Gastroesophageal sphincter (tissue), 4 donors: Measurements from ENCODE around the gene ZP3. TPM values are rescaled to one million over a fixed set of nuclear protein-coding genes. Genes with fewer than 3 reads are reported as not detected.
A peak's percentile ranks its signal among the peaks of the same experiment; 100 is the strongest.
"Not testable (repeated sequence)": the region's sequence is repeated elsewhere in the genome, so short reads cannot be mapped to it uniquely, and the experiment has no call there.

Source experiments
- ATAC-seq: fragments of 150-250 bp; one replicate; pipeline ENCODE4 v1.9.1; 2016; ENCODE audit warnings: mild to moderate bottlenecking, moderate library complexity
- H3K27ac ChIP-seq, 4 donors: fragments of 200-600 bp; sonication (generic) in 3 of 4; 1 replicate in 3 of 4; 2 replicates in 1 of 4; pipeline ENCODE4 v1.5.1; 2016 to 2019
- H3K27me3 ChIP-seq: fragments of 200-600 bp; sonication (generic); one replicate; pipeline ENCODE4 v1.5.1; 2019
- H3K36me3 ChIP-seq, 2 donors: fragments of 200-600 bp; sonication (generic); one replicate each; pipeline ENCODE4 v1.5.1; 2019; ENCODE audit warnings: control low read depth in 1 of 2
- H3K4me1 ChIP-seq, 3 donors: fragments of 200-600 bp; sonication (generic); 1 replicate in 2 of 3; 2 replicates in 1 of 3; pipeline ENCODE4 v1.5.1; 2016 to 2019; ENCODE audit warnings: control low read depth in 2 of 3
- H3K4me3 ChIP-seq, 2 donors: fragments of 200-600 bp; sonication (generic); one replicate each; pipeline ENCODE4 v1.5.1; 2019; ENCODE audit warnings: mild to moderate bottlenecking in 1 of 2, moderate library complexity in 1 of 2
- H3K9me3 ChIP-seq, 3 donors: fragments of 200-600 bp; sonication (generic); one replicate each; pipeline ENCODE4 v1.5.1; 2017 to 2019; ENCODE audit warnings: control low read depth in 2 of 3
- CTCF ChIP-seq, 4 experiments: fragments of 200-600 bp in 2 of 4; fragments of 450-650 bp in 2 of 4; sonication (generic) in 1 of 4; IDR thresholded peaks; one replicate each; pipeline ENCODE4 v1.5.1; 2017 to 2019; ENCODE audit warnings: antibody characterized with exemption in 4 of 4, mild to moderate bottlenecking in 2 of 4, moderate library complexity in 2 of 4
- EP300 ChIP-seq: sonication (generic); formaldehyde crosslinking; IDR thresholded peaks from one replicate; pipeline ENCODE4 v1.6.1; 2017; ENCODE audit warnings: antibody characterized with exemption, mild to moderate bottlenecking
- POLR2A ChIP-seq, 2 donors: fragments of 450-650 bp; IDR thresholded peaks; one replicate each; pipeline ENCODE4 v1.6.1; 2017; ENCODE audit warnings: antibody characterized with exemption in 2 of 2, mild to moderate bottlenecking in 2 of 2, moderate library complexity in 1 of 2
- POLR2AphosphoS5 ChIP-seq: sonication (generic); formaldehyde crosslinking; IDR thresholded peaks from one replicate; pipeline ENCODE4 v1.6.1; 2017; ENCODE audit warnings: antibody characterized with exemption
- WGBS, 2 donors: methylation state at CpG; one replicate each; pipeline ENCODE4 v1.1.5; 2018; ENCODE audit warnings: low coverage in 1 of 2; 5-methylcytosine and 5-hydroxymethylcytosine counted together
- total RNA-seq, 4 donors: library from RNA; depleted of rRNA; stranded (reverse); fragments of >200 nt; gene quantifications; one replicate each; pipeline ENCODE4 v1.1.0, GENCODE V29; 2016

Gene ZP3
- total RNA-seq, 4 donors from 2014 or later, result 0.20 to 4.7 (median 0.31) TPM

GRCh38 chr7:76430211-76430610 lies 5.5 kb downstream of the ZP3 start:
- no peak overlapping the region for H3K4me3 ChIP-seq
- H3K27me3 ChIP-seq, result peaks cover 3% of the 10 kb centered on the region
- H3K9me3 ChIP-seq, result no peaks in the 10 kb centered on the region
- TF ChIP-seq CTCF (IDR thresholded peaks at IDR 0.05), result no peak
- no peak for TF ChIP-seq POLR2A (IDR thresholded peaks at IDR 0.05)
- TF ChIP-seq EP300, result no peak
- TF ChIP-seq POLR2AphosphoS5, result no peak
- H3K4me1 ChIP-seq, result no peaks in the 10 kb centered on the region
- no peak for ATAC-seq
- H3K36me3 ChIP-seq, result no peaks in the 10 kb centered on the region
- H3K27ac ChIP-seq, result no peak overlapping the region
- WGBS, 2 donors, result 87 to 90% methylated on average over 6 to 7 of the region's 9 CpGs

GRCh38 chr7:76430836-76431235 lies 6.1 kb downstream of the ZP3 start:
- H3K9me3 ChIP-seq, result no peaks in the 10 kb centered on the region
- 80% methylated on average over 1 of the region's 3 CpGs; no CpG with 5 or more reads in 1 of the 2 donors for WGBS, 2 donors
- TF ChIP-seq POLR2A (IDR thresholded peaks at IDR 0.05) (no peak), POLR2AphosphoS5 (no peak), CTCF (IDR thresholded peaks at IDR 0.05) (no peak), EP300 (no peak)
- H3K27me3 ChIP-seq, result no peaks in the 10 kb centered on the region
- no peak overlapping the region for H3K27ac ChIP-seq
- H3K4me3 ChIP-seq, result no peak overlapping the region
- H3K4me1 ChIP-seq, result no peaks in the 10 kb centered on the region
- H3K36me3 ChIP-seq, result no peaks in the 10 kb centered on the region
- no peak for ATAC-seq

GRCh38 chr7:76437873-76438272 lies 13.1 kb downstream of the ZP3 start:
- H3K9me3 ChIP-seq, H3K27me3 ChIP-seq, H3K4me3 ChIP-seq, H3K4me1 ChIP-seq, H3K36me3 ChIP-seq: not testable (repeated sequence)
- no CpG with 5 or more reads among the region's 2 CpGs for WGBS, 2 donors
- peak overlapping the region in 1 of 4 donors; percentile 61 for H3K27ac ChIP-seq
- peak; percentile 74 for ATAC-seq
- peak in 3 of 4 experiments; percentile 54 to 80 (median 68) for TF ChIP-seq CTCF (IDR thresholded peaks at IDR 0.05)

GRCh38 chr7:76439120-76439888 lies 14.6 kb downstream of the ZP3 start:
- not testable (repeated sequence) for H3K9me3 ChIP-seq, H3K27ac ChIP-seq, H3K4me1 ChIP-seq, H3K4me3 ChIP-seq, H3K36me3 ChIP-seq, H3K27me3 ChIP-seq, ATAC-seq
- WGBS, 2 donors, result no CpG with 5 or more reads among the region's 7 CpGs

- ATAC-seq, H3K27ac ChIP-seq, H3K4me1 ChIP-seq, H3K9me3 ChIP-seq, H3K27me3 ChIP-seq, H3K36me3 ChIP-seq, H3K4me3 ChIP-seq: not testable (repeated sequence)
- 100% methylated on average over 1 of the region's 4 CpGs; no CpG with 5 or more reads in 1 of the 2 donors for WGBS, 2 donors
Measured at GRCh38 chr7:76440404-76440803, 15.7 kb downstream of the ZP3 start.

GRCh38 chr7:76441792-76442191 lies 17.0 kb downstream of the ZP3 start:
- not testable (repeated sequence) for H3K4me3 ChIP-seq, H3K9me3 ChIP-seq, H3K36me3 ChIP-seq, ATAC-seq, H3K27ac ChIP-seq, H3K27me3 ChIP-seq, H3K4me1 ChIP-seq
- WGBS, 2 donors, result no CpG with 5 or more reads among the region's 10 CpGs

- not testable (repeated sequence) for H3K27ac ChIP-seq, H3K27me3 ChIP-seq, H3K4me3 ChIP-seq, ATAC-seq, H3K4me1 ChIP-seq, H3K36me3 ChIP-seq, H3K9me3 ChIP-seq
- 80% methylated on average over 2 of the region's 5 CpGs; no CpG with 5 or more reads in 1 of the 2 donors for WGBS, 2 donors
Measured at GRCh38 chr7:76442664-76443446, 18.1 kb downstream of the ZP3 start.

- WGBS, 2 donors, result 60 to 80% methylated on average over 1 to 2 of the region's 12 CpGs
- not testable (repeated sequence) for H3K27ac ChIP-seq, ATAC-seq, H3K9me3 ChIP-seq, H3K4me3 ChIP-seq, H3K36me3 ChIP-seq, H3K4me1 ChIP-seq, H3K27me3 ChIP-seq
Measured at GRCh38 chr7:76443846-76444245, 19.1 kb downstream of the ZP3 start.

- not testable (repeated sequence) for H3K4me3 ChIP-seq, H3K36me3 ChIP-seq, H3K27me3 ChIP-seq, H3K4me1 ChIP-seq, H3K9me3 ChIP-seq
- H3K27ac ChIP-seq, result peak overlapping the region in 2 of 4 donors; percentile 57 to 69
- ATAC-seq, result peak; percentile 97
- 0% methylated on average over 4 of the region's 5 CpGs; no CpG with 5 or more reads in 1 of the 2 donors for WGBS, 2 donors
Measured at GRCh38 chr7:76445577-76446008, 20.8 kb downstream of the ZP3 start.

- not testable (repeated sequence) for H3K4me1 ChIP-seq, H3K27ac ChIP-seq, H3K9me3 ChIP-seq, H3K36me3 ChIP-seq, H3K4me3 ChIP-seq, H3K27me3 ChIP-seq, ATAC-seq
- no CpG with 5 or more reads among the region's 4 CpGs for WGBS, 2 donors
Measured at GRCh38 chr7:76457017-76457416, 32.3 kb downstream of the ZP3 start.
